ENCODE measurements around the gene GPR89B.
"Not testable (repeated sequence)": the region's sequence is repeated elsewhere in the genome, so short reads cannot be mapped to it uniquely, and the experiment has no call there.

GPR89B gene

DNA sequence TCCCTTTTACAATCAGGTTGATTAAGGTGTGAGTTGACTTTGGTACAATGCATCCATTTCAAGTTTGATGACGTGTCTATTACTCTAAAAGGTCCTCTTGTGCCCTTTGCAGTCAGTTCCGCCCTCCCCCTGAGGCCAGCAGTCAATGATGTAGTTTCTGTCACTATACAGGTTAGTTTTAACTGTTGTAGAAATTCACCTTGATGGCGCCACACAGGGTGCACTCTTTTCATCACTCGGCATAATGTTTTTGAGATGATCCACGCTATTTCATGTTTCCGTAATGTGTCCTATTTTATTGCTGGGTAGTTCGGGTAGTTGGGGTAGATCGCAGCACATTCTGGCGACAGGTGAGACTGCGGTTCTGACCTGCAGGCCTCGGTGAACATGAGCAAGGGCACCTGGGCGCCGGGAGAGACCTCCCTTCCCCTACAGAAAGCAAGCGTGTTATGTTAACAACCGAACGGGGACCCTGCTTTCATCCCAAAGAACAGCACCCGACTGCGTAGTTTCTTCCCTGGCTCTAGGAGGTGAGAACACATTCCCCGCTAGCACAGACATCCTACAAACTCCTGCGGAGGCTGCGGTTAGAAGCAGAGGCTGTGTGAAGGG is 109.7 kb downstream of the GPR89B start:
- DNase-seq, result not testable (repeated sequence)

DNA sequence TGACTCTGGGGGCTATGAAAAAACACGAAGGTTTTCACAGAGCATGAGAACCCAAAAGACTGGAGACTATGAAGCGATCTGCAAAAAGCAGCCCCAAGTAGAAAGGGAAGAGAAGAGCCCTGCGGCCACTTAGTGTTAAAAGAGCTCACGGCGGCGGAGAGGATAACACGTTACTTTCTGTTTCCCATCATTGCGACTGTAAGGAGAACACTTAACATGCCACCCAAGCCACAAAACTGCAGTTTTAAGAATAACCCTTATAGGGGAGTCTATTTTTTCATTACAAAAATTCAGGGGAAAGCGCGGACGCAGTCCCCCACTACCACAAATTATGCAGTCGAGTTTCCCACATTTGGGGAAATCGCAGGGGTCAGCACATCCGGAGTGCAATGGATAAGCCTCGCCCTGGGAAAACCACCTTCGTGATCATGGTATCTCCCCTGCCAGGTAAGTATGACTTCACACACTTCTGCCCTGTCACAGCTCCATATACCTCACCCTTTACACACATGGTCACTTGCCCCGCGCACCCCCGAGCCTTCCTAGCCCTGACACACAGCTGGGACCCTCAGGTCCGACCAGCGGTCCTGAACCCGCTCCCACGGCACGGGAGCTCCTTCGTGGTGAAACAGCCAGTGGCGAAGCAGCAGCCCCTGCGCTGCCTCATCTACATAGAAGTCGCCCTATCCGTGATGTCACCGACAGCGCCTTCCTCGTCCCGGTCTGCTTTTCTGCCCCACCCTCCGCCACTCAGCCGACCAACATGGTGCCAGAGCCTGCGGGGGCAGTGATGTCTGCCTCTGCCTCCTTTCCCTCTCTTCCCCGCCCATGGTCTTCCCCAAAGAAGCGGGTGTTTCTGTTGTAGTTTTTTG is 110.5 kb downstream of the GPR89B start:
- DNase-seq, result peak; percentile 72 to 81

Data from Kasumi-1 (cell line).